A673 (cell line): ENCODE data around the gene GRIK4. TPM values are rescaled to one million over a fixed set of nuclear protein-coding genes. Genes with fewer than 3 reads are reported as not detected.

Experiments
- BruUV-seq: library from RNA; stranded (reverse); fragments of 400-500 nt; replicated peaks from 2 replicates; lab custom pipeline; 2021; lab: Mats Ljungman, UMichigan
- CTCF ChIA-PET: fragments of 300-600 bp; sonication (Branson Sonifier 250); formaldehyde crosslinking; loops from one replicate; lab custom pipeline; 2022; ENCODE audit warnings: antibody characterized with exemption; lab: Charles Lee
- POLR2A ChIA-PET: fragments of 300-600 bp; sonication (Branson Sonifier 250); formaldehyde crosslinking; loops from one replicate; lab custom pipeline; 2022; ENCODE audit warnings: antibody characterized with exemption; ENCODE audit not compliant: low non-redundant PET; lab: Charles Lee
- DNase-seq: peaks from one replicate; pipeline ENCODE4 v3.0.0-alpha.2; 2015; ENCODE audit warnings: low spot score
- H3K27ac ChIP-seq: fragments of 200-600 bp; sonication (generic); 2 replicates; pipeline ENCODE4 v1.5.1; 2016; ENCODE audit warnings: mixed run types, low read depth, mild to moderate bottlenecking, mixed read lengths, antibody characterized with exemption, low read length; ENCODE audit not compliant: poor library complexity, severe bottlenecking
- H3K27me3 ChIP-seq: fragments of 200-600 bp; sonication (generic); replicated peaks from 2 replicates; pipeline ENCODE4 v1.6.1; 2017; ENCODE audit warnings: mixed run types, low read depth, mild to moderate bottlenecking, mixed read lengths, antibody characterized with exemption, low read length; ENCODE audit not compliant: insufficient read depth, poor library complexity
- H3K36me3 ChIP-seq: fragments of 200-600 bp; sonication (generic); 2 replicates; pipeline ENCODE4 v1.6.1; 2016; ENCODE audit warnings: mixed run types, mild to moderate bottlenecking, mixed read lengths, antibody characterized with exemption, low read length; ENCODE audit not compliant: insufficient read depth, poor library complexity, severe bottlenecking
- H3K4me1 ChIP-seq: fragments of 200-600 bp; sonication (generic); 2 replicates; pipeline ENCODE4 v1.6.1; 2017; ENCODE audit warnings: mixed run types, mild to moderate bottlenecking, mixed read lengths, antibody characterized with exemption, low read length; ENCODE audit not compliant: insufficient read depth, poor library complexity, severe bottlenecking
- H3K4me3 ChIP-seq: fragments of 200-600 bp; sonication (generic); 2 replicates; pipeline ENCODE4 v1.5.1; 2016; ENCODE audit warnings: low read depth, mixed run types, mild to moderate bottlenecking, mixed read lengths, low read length; ENCODE audit not compliant: poor library complexity, severe bottlenecking
- H3K9me3 ChIP-seq: fragments of 200-600 bp; sonication (generic); 2 replicates; pipeline ENCODE4 v1.6.1; 2016; ENCODE audit warnings: mixed run types, low read depth, mild to moderate bottlenecking, mixed read lengths, antibody characterized with exemption, low read length; ENCODE audit not compliant: poor library complexity, severe bottlenecking
- EZH2 ChIP-seq: fragments of 200-600 bp; sonication (generic); IDR thresholded peaks from 2 replicates; pipeline ENCODE4 v1.6.1; 2017; ENCODE audit warnings: borderline replicate concordance, low read depth, mild to moderate bottlenecking, mixed read lengths, antibody characterized with exemption, low read length; ENCODE audit not compliant: poor library complexity, severe bottlenecking
- intact Hi-C: fragments of 100-400 bp; cut with micrococcal nuclease; formaldehyde crosslinking; loops from one replicate; pipeline ENCODE4 v1.10.0; 2022; ENCODE audit not compliant: unreplicated experiment
- total RNA-seq: library from RNA; stranded (reverse); gene quantifications from 2 replicates; pipeline ENCODE4 v1.2.3, GENCODE V29; 2021
- TF ChIP-seq, protein P1 (sequence below): fragments of 300-800, 200-600 bp; sonication (generic); conservative IDR thresholded peaks from 2 replicates; pipeline ENCODE4 v1.5.1; 2017; ENCODE audit warnings: low read depth, mild to moderate bottlenecking, antibody characterized with exemption, low read length, moderate library complexity, mixed read lengths

Gene GRIK4
- total RNA-seq, 1 experiment from 2014 or later, result not detected

- DNase-seq, result no peak
- CTCF ChIA-PET, result no interaction called here
- H3K36me3 ChIP-seq, result no peaks in the 10 kb centered on the region
- H3K4me1 ChIP-seq, result no peaks in the 10 kb centered on the region
- H3K9me3 ChIP-seq, result peaks cover 12% of the 10 kb centered on the region
- intact Hi-C loops, result no loop called here
- no TSS peak for BruUV-seq
- POLR2A ChIA-PET, result no interaction called here
- H3K4me3 ChIP-seq, result no peak overlapping the region
- no peak for TF ChIP-seq EZH2
- TF ChIP-seq, protein P1, sequence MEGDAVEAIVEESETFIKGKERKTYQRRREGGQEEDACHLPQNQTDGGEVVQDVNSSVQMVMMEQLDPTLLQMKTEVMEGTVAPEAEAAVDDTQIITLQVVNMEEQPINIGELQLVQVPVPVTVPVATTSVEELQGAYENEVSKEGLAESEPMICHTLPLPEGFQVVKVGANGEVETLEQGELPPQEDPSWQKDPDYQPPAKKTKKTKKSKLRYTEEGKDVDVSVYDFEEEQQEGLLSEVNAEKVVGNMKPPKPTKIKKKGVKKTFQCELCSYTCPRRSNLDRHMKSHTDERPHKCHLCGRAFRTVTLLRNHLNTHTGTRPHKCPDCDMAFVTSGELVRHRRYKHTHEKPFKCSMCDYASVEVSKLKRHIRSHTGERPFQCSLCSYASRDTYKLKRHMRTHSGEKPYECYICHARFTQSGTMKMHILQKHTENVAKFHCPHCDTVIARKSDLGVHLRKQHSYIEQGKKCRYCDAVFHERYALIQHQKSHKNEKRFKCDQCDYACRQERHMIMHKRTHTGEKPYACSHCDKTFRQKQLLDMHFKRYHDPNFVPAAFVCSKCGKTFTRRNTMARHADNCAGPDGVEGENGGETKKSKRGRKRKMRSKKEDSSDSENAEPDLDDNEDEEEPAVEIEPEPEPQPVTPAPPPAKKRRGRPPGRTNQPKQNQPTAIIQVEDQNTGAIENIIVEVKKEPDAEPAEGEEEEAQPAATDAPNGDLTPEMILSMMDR, result no peak
- peaks cover 42% of the 10 kb centered on the region for H3K27me3 ChIP-seq
- H3K27ac ChIP-seq, result no peak overlapping the region
These were observed 429.5 kb downstream of the GRIK4 start for GRCh38 chr11:120941000-120941399.

DNA sequence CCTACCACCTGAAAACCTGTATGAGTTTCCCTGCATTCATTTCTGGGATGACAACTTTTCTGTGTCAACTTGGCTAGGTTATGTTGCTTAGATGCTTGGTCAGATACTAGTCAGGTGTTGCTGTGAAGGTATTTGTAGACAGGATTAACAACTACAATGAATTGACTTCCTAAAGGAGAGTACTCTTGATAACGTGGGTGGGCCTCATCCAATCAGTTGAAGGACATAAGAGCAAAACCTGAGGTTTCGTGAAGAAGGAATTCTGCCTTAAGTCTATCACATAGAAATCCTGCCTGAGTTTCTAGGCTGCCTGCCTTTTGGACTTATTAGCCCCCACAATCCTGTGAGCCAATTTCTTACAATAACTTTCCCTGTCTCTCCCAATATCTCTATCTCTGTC is 431.2 kb downstream of the GRIK4 start:
- Histone ChIP-seq H3K36me3 (no peaks in the 10 kb centered on the region), H3K27ac (no peak overlapping the region), H3K4me1 (no peaks in the 10 kb centered on the region), H3K27me3 (peaks cover 31% of the 10 kb centered on the region), H3K4me3 (no peak overlapping the region), H3K9me3 (peaks cover 12% of the 10 kb centered on the region)
- BruUV-seq, result no TSS peak
- ChIA-PET CTCF (no interaction called here), POLR2A (no interaction called here)
- no peak for TF ChIP-seq EZH2
- TF ChIP-seq, protein P1, result no peak
- intact Hi-C loops, result no loop called here
- DNase-seq, result no peak

GRCh38 chr11:120945042-120945441 is 433.5 kb downstream of the GRIK4 start:
- TF ChIP-seq, protein P1, result peak; percentile 40
- no peak for TF ChIP-seq EZH2
- no peak overlapping the region for H3K4me3 ChIP-seq
- CTCF ChIA-PET, result interaction anchor here (0.7 kb wide), 1 partner anchor 80 kb away, joined by 3 read pairs; no protein-coding TSS in a partner anchor
- no peaks in the 10 kb centered on the region for H3K36me3 ChIP-seq
- BruUV-seq, result no TSS peak
- peaks cover 23% of the 10 kb centered on the region for H3K27me3 ChIP-seq
- intact Hi-C loops, result no loop called here
- H3K4me1 ChIP-seq, result no peaks in the 10 kb centered on the region
- DNase-seq, result no peak
- peaks cover 12% of the 10 kb centered on the region for H3K9me3 ChIP-seq
- POLR2A ChIA-PET, result no interaction called here
- no peak overlapping the region for H3K27ac ChIP-seq
